Nephron (organoid): ENCODE results near the gene MBOAT2.

Source experiments
- H3K27ac Mint-ChIP-seq, 3 experiments: 2 replicates each; pipeline ENCODE4 v1.8.0; 2020; ENCODE audit warnings: mixed read lengths in 3 of 3, mild to moderate bottlenecking in 2 of 3, moderate library complexity in 1 of 3
- H3K27me3 Mint-ChIP-seq: 2 replicates; pipeline ENCODE4 v1.8.0; 2021; ENCODE audit warnings: low read depth, mild to moderate bottlenecking, moderate library complexity, mixed read lengths
- H3K36me3 Mint-ChIP-seq: 2 replicates; pipeline ENCODE4 v1.8.0; 2020; ENCODE audit warnings: low read depth, mixed read lengths
- H3K4me1 Mint-ChIP-seq: 2 replicates; pipeline ENCODE4 v1.8.0; 2020; ENCODE audit warnings: mixed read lengths
- H3K4me3 Mint-ChIP-seq, 3 experiments: 2 replicates each; pipeline ENCODE4 v1.8.0; 2020; ENCODE audit warnings: mild to moderate bottlenecking in 3 of 3, mixed read lengths in 3 of 3, moderate library complexity in 2 of 3
- H3K9me3 Mint-ChIP-seq: 2 replicates; pipeline ENCODE4 v1.8.0; 2020; ENCODE audit warnings: mixed read lengths
- TF ChIP-seq, protein P1 (sequence below), 3 experiments: fragments of 200-600 bp; sonication (generic); IDR thresholded peaks; one replicate each; pipeline ENCODE4 v1.5.0; 2021; ENCODE audit warnings: antibody characterized with exemption in 3 of 3; ENCODE audit not compliant: unreplicated experiment in 3 of 3

Gene MBOAT2

DNA sequence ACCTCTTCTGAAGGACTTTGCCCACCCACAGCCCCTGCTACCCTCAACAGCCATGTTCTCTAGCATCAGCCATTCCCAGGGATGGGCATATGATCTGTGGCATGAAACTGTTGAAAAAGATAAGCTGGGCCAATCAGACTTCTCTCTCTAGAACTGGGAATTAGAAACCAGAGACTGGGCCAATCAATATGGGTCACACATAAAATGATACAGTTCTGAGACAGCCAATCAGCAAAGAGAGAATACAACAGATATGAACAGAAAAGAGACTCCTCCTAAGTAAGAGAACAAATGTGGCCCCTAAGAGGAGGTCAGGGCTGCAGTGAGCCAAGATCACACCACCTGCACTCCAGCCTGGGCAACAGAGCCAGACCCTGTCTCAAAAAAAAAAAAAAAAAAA, 168.2 kb downstream of the MBOAT2 start:
- Mint-ChIP-seq H3K4me3 (peak overlapping the region; percentile 98 to 100 (median 100)), H3K9me3 (peaks cover 5% of the 10 kb centered on the region), H3K27ac (no peak overlapping the region), H3K4me1 (peaks cover 30% of the 10 kb centered on the region), H3K27me3 (no peaks in the 10 kb centered on the region), H3K36me3 (peaks cover 7% of the 10 kb centered on the region)
- TF ChIP-seq, protein P1, sequence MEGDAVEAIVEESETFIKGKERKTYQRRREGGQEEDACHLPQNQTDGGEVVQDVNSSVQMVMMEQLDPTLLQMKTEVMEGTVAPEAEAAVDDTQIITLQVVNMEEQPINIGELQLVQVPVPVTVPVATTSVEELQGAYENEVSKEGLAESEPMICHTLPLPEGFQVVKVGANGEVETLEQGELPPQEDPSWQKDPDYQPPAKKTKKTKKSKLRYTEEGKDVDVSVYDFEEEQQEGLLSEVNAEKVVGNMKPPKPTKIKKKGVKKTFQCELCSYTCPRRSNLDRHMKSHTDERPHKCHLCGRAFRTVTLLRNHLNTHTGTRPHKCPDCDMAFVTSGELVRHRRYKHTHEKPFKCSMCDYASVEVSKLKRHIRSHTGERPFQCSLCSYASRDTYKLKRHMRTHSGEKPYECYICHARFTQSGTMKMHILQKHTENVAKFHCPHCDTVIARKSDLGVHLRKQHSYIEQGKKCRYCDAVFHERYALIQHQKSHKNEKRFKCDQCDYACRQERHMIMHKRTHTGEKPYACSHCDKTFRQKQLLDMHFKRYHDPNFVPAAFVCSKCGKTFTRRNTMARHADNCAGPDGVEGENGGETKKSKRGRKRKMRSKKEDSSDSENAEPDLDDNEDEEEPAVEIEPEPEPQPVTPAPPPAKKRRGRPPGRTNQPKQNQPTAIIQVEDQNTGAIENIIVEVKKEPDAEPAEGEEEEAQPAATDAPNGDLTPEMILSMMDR (IDR thresholded peaks at IDR 0.05; ENCODE audit: unreplicated experiment in 3 of 3), result no peak

DNA sequence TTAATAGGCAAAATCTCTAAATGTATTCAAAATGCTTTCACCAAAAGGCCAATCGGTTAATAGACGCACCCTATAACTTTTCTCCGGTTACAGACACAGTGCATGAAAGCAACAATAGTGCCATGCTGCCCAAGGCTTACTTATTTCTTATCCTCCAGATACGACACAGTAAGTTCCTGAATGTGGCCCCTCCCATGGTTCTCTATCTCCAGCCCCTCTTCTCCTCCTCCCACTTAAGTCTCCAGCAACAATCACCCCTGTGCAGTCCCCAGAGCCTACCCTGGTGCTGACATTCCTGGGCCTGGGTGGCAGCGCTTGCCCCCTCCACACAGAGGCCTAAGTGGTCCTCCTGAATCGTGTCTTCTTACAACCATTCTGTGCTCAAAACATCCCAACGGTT, 169.6 kb downstream of the MBOAT2 start:
- Mint-ChIP-seq H3K4me3 (peak overlapping the region; percentile 1 to 26 (median 10)), H3K36me3 (peaks cover 7% of the 10 kb centered on the region), H3K9me3 (peaks cover 4% of the 10 kb centered on the region), H3K27ac (no peak overlapping the region), H3K4me1 (peaks cover 30% of the 10 kb centered on the region), H3K27me3 (no peaks in the 10 kb centered on the region)
- TF ChIP-seq, protein P1 (IDR thresholded peaks at IDR 0.05; ENCODE audit: unreplicated experiment in 3 of 3), result no peak

DNA sequence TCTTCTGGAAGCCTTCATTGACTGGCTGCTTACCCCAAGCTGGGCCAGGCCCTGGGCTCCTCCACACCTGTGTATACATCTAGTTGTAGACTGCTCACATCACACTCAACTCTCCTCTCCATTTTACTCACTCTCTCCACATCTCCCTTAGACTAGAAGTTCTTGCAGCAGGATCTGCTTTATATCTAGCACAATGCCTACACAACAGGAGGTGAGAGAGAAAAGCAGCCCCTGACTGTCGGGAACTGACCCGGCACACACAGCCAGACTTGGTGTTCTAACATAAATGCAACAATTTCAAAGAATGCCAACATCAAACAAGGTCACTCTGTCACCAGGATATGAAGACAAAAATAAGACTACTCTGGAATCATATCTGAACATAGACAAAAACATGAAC, 172.0 kb downstream of the MBOAT2 start:
- H3K27ac Mint-ChIP-seq, result no peak overlapping the region
- peaks cover 28% of the 10 kb centered on the region for H3K4me1 Mint-ChIP-seq
- TF ChIP-seq, protein P1 (IDR thresholded peaks at IDR 0.05; ENCODE audit: unreplicated experiment in 3 of 3), result no peak
- peaks cover 19% of the 10 kb centered on the region for H3K36me3 Mint-ChIP-seq
- H3K9me3 Mint-ChIP-seq, result no peaks in the 10 kb centered on the region
- H3K27me3 Mint-ChIP-seq, result no peaks in the 10 kb centered on the region
- H3K4me3 Mint-ChIP-seq, result no peak overlapping the region

DNA sequence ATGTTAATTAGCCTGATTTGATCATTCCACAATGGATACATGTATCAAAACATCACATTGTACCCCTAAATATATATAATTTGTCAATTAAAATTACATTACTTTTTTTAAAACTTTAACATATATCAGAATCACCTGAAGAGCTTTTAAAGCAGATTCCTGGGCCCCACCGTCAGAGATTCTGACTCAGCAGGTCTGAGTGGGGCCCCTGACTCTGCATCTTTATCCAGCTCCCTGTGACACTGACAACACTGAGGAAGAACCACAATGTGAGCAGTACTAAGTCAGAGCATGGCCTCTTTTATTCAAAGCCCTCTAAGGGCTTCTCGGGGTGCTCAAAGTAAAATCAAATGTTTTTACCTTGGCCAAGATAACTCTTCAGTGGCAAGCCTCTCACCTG, 175.8 kb downstream of the MBOAT2 start:
- no peak overlapping the region for H3K4me3 Mint-ChIP-seq
- H3K27ac Mint-ChIP-seq, result no peak overlapping the region
- no peaks in the 10 kb centered on the region for H3K27me3 Mint-ChIP-seq
- H3K36me3 Mint-ChIP-seq, result peaks cover 28% of the 10 kb centered on the region
- no peaks in the 10 kb centered on the region for H3K9me3 Mint-ChIP-seq
- TF ChIP-seq, protein P1 (IDR thresholded peaks at IDR 0.05; ENCODE audit: unreplicated experiment in 3 of 3), result no peak
- no peaks in the 10 kb centered on the region for H3K4me1 Mint-ChIP-seq

DNA sequence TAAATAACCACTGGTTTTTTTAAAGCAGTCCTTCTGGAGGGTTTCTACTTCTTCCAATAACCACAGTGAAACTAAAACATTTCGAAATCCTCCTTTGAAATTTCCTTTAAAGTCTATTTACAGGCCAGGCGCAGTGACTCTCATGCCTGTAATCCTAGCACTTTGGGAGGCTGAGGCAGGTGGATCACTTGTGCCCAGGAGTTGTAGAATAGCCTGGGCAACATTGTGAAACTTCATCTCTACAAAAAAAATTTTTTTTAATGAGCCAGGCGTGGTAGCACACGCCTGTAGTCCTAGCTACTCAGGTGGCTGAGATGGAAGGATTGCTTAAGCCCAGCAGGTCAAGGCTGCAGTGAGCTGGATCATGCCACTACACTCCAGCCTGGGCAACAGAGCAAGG, 181.3 kb downstream of the MBOAT2 start:
- Mint-ChIP-seq H3K4me1 (peaks cover 15% of the 10 kb centered on the region), H3K9me3 (no peaks in the 10 kb centered on the region), H3K27me3 (no peaks in the 10 kb centered on the region), H3K36me3 (peaks cover 44% of the 10 kb centered on the region), H3K27ac (no peak overlapping the region), H3K4me3 (no peak overlapping the region)
- TF ChIP-seq, protein P1 (IDR thresholded peaks at IDR 0.05; ENCODE audit: unreplicated experiment in 3 of 3), result no peak
